OCI-LY7 (cell line): ENCODE measurements around the gene ANG. TPM values are rescaled to one million over a fixed set of nuclear protein-coding genes. Genes with fewer than 3 reads are reported as not detected.

Experiments used
- BruUV-seq: library from RNA; stranded (reverse); fragments of 400-500 nt; replicated peaks from 2 replicates; lab custom pipeline; 2021; lab: Mats Ljungman, UMichigan
- CTCF ChIA-PET: fragments of 300-600 bp; sonication (Branson Sonifier 250); formaldehyde crosslinking; loops from one replicate; lab custom pipeline; 2022; ENCODE audit warnings: antibody characterized with exemption; ENCODE audit not compliant: unreplicated experiment; lab: Charles Lee
- POLR2A ChIA-PET: fragments of 300-600 bp; sonication (Branson Sonifier 250); formaldehyde crosslinking; loops from one replicate; lab custom pipeline; 2022; ENCODE audit warnings: antibody characterized with exemption; lab: Charles Lee
- DNase-seq: peaks from one replicate; pipeline ENCODE4 v3.0.0-alpha.2; 2015; ENCODE audit warnings: low spot score
- H2AFZ ChIP-seq: fragments of 200-600 bp; sonication (generic), shearing (Covaris generic); 2 replicates; pipeline ENCODE4 v1.6.1; 2014; ENCODE audit warnings: mild to moderate bottlenecking, antibody characterized with exemption, low read length, moderate library complexity
- H3K27ac ChIP-seq: fragments of 200-600 bp; sonication (generic); 2 replicates; pipeline ENCODE4 v1.5.1; 2014; ENCODE audit warnings: mixed run types, low read depth, mild to moderate bottlenecking, moderate library complexity, low read length, inconsistent platforms; ENCODE audit not compliant: poor library complexity, severe bottlenecking
- H3K36me3 ChIP-seq: fragments of 200-600 bp; sonication (generic); 2 replicates; pipeline ENCODE4 v1.6.1; 2014; ENCODE audit warnings: mild to moderate bottlenecking, antibody characterized with exemption, low read length, moderate library complexity, mixed read lengths; ENCODE audit not compliant: insufficient read depth
- H3K4me1 ChIP-seq: fragments of 200-600 bp; sonication (generic); 2 replicates; pipeline ENCODE4 v1.5.1; 2014; ENCODE audit warnings: mild to moderate bottlenecking, low read length; ENCODE audit not compliant: insufficient read depth, poor library complexity, severe bottlenecking
- H3K4me2 ChIP-seq: fragments of 200-600 bp; sonication (generic); 2 replicates; pipeline ENCODE4 v1.6.1; 2014; ENCODE audit warnings: mild to moderate bottlenecking, low read length
- H3K4me3 ChIP-seq: fragments of 200-600 bp; sonication (generic); 2 replicates; pipeline ENCODE4 v1.5.1; 2014; ENCODE audit warnings: mild to moderate bottlenecking, low read depth, low read length; ENCODE audit not compliant: poor library complexity, severe bottlenecking
- H3K79me2 ChIP-seq: fragments of 200-600 bp; sonication (generic); 2 replicates; pipeline ENCODE4 v1.6.1; 2016; ENCODE audit warnings: low read depth, mild to moderate bottlenecking, low read length, moderate library complexity, mixed read lengths; ENCODE audit not compliant: insufficient read depth
- H3K9me2 ChIP-seq: fragments of 200-600 bp; sonication (generic); 2 replicates; pipeline ENCODE4 v1.6.1; 2016; ENCODE audit warnings: mild to moderate bottlenecking, low read length, mixed read lengths; ENCODE audit not compliant: insufficient read depth
- H3K9me3 ChIP-seq: fragments of 200-600 bp; sonication (generic); 2 replicates; pipeline ENCODE4 v1.6.1; 2014; ENCODE audit warnings: mild to moderate bottlenecking, mixed run types, low read length, mixed read lengths
- H4K20me1 ChIP-seq: fragments of 200-600 bp; sonication (generic); 2 replicates; pipeline ENCODE4 v1.6.1; 2014; ENCODE audit warnings: mild to moderate bottlenecking, antibody characterized with exemption, low read length, moderate library complexity, mixed read lengths; ENCODE audit not compliant: insufficient read depth
- CTCF ChIP-seq: fragments of 200-600 bp; sonication (generic); conservative IDR thresholded peaks from 2 replicates; pipeline ENCODE4 v1.5.1; 2014; ENCODE audit warnings: mild to moderate bottlenecking, antibody characterized with exemption, low read length, moderate library complexity, mixed read lengths
- EZH2phosphoT487 ChIP-seq: fragments of 200-600 bp; sonication (generic); IDR thresholded peaks from 2 replicates; pipeline ENCODE4 v1.6.1; 2018; ENCODE audit warnings: low read depth, borderline replicate concordance, mild to moderate bottlenecking, mixed run types, antibody characterized with exemption, low read length, moderate library complexity, mixed read lengths
- intact Hi-C: fragments of 100-400 bp; cut with micrococcal nuclease; formaldehyde crosslinking; loops from one replicate; pipeline ENCODE4 v1.10.0; 2022; ENCODE audit not compliant: unreplicated experiment
- total RNA-seq, 2 experiments: library from RNA; depleted of rRNA in 1 of 2; stranded (reverse); fragments of >200 nt in 1 of 2; shearing (Covaris generic) in 1 of 2; gene quantifications; 2 replicates each; pipeline ENCODE4 v1.2.3, GENCODE V29; 2014 to 2022

ANG gene
- total RNA-seq, 2 experiments from 2014 or later: not detected

GRCh38 chr14:20659336-20659735 is 29.2 kb upstream of the ANG start:
- TF ChIP-seq EZH2phosphoT487 (no peak), CTCF (no peak)
- POLR2A ChIA-PET: interaction anchor here (1.1 kb wide), 1 partner anchor 23 kb away, joined by 3 read pairs; no protein-coding TSS in a partner anchor
- no TSS peak for BruUV-seq
- Histone ChIP-seq H3K4me3 (no peak overlapping the region), H3K36me3 (no peaks in the 10 kb centered on the region), H4K20me1 (no peaks in the 10 kb centered on the region), H3K9me2 (no peaks in the 10 kb centered on the region), H3K4me2 (no peak overlapping the region), H3K79me2 (no peaks in the 10 kb centered on the region), H3K9me3 (no peaks in the 10 kb centered on the region), H3K4me1 (no peaks in the 10 kb centered on the region), H2AFZ (no peak overlapping the region), H3K27ac (no peak overlapping the region)
- no peak for DNase-seq
- CTCF ChIA-PET: no interaction called here
- intact Hi-C loops: no loop called here

GRCh38 chr14:20659813-20660395 is 28.7 kb upstream of the ANG start:
- H3K27ac ChIP-seq: no peak overlapping the region
- no peaks in the 10 kb centered on the region for H3K79me2 ChIP-seq
- H3K4me2 ChIP-seq: no peak overlapping the region
- no peaks in the 10 kb centered on the region for H3K9me2 ChIP-seq
- H2AFZ ChIP-seq: no peak overlapping the region
- no peaks in the 10 kb centered on the region for H4K20me1 ChIP-seq
- CTCF ChIA-PET: no interaction called here
- intact Hi-C loops: no loop called here
- DNase-seq: no peak
- TF ChIP-seq CTCF (no peak), EZH2phosphoT487 (no peak)
- no peaks in the 10 kb centered on the region for H3K4me1 ChIP-seq
- no peaks in the 10 kb centered on the region for H3K9me3 ChIP-seq
- BruUV-seq: no TSS peak
- no peak overlapping the region for H3K4me3 ChIP-seq
- POLR2A ChIA-PET: interaction anchor here (1.1 kb wide), 1 partner anchor 22 kb away, joined by 3 read pairs; no protein-coding TSS in a partner anchor
- H3K36me3 ChIP-seq: no peaks in the 10 kb centered on the region

GRCh38 chr14:20661197-20661596 is 27.4 kb upstream of the ANG start:
- BruUV-seq: no TSS peak
- no peak for DNase-seq
- POLR2A ChIA-PET: interaction anchor here (0.7 kb wide), 1 partner anchor 174 kb away, joined by 3 read pairs; no protein-coding TSS in a partner anchor
- Histone ChIP-seq H4K20me1 (no peaks in the 10 kb centered on the region), H3K9me2 (no peaks in the 10 kb centered on the region), H3K79me2 (no peaks in the 10 kb centered on the region), H3K9me3 (no peaks in the 10 kb centered on the region), H3K27ac (no peak overlapping the region), H3K36me3 (no peaks in the 10 kb centered on the region), H3K4me2 (no peak overlapping the region), H2AFZ (no peak overlapping the region), H3K4me1 (no peaks in the 10 kb centered on the region), H3K4me3 (no peak overlapping the region)
- TF ChIP-seq EZH2phosphoT487 (no peak), CTCF (no peak)
- intact Hi-C loops: no loop called here
- CTCF ChIA-PET: no interaction called here
